ENCODE results near the gene SDK1. TPM values are rescaled to one million over a fixed set of nuclear protein-coding genes. Genes with fewer than 3 reads are reported as not detected.

SDK1 gene
- polyA plus RNA-seq, 2 donors: 0.33 to 0.47 TPM

- Histone ChIP-seq H3K4me3 (ENCODE audit: low read depth in 1 of 2, low read length in 2 of 2) (no peak overlapping the region), H3K27ac (ENCODE audit: low read depth in 2 of 2, low read length in 1 of 2) (no peak overlapping the region), H3K27me3 (ENCODE audit: control insufficient read depth in 1 of 2, insufficient read depth in 2 of 2, low read length in 2 of 2) (no peaks in the 10 kb centered on the region), H3K4me1 (ENCODE audit: control insufficient read depth in 2 of 2, insufficient read depth in 2 of 2, low read length in 1 of 2) (peaks cover 2 to 3% of the 10 kb centered on the region in 2 donors), H3K36me3 (ENCODE audit: control insufficient read depth in 2 of 2, insufficient read depth in 2 of 2, low read length in 1 of 2) (no peaks in the 10 kb centered on the region), H3K9me3 (ENCODE audit: control insufficient read depth in 2 of 2, insufficient read depth in 1 of 2, low read depth in 1 of 2, low read length in 1 of 2) (no peaks in the 10 kb centered on the region)
- 66 to 78% methylated on average over 5 of the region's 5 CpGs for WGBS, 2 donors
Observed at GRCh38 chr7:3283130-3283704, 17.8 kb upstream of the SDK1 start.

- no peak overlapping the region for H3K4me3 ChIP-seq (ENCODE audit: low read depth in 1 of 2, low read length in 2 of 2)
- peaks cover 2 to 3% of the 10 kb centered on the region in 2 donors for H3K4me1 ChIP-seq (ENCODE audit: control insufficient read depth in 2 of 2, insufficient read depth in 2 of 2, low read length in 1 of 2)
- H3K27me3 ChIP-seq (ENCODE audit: control insufficient read depth in 1 of 2, insufficient read depth in 2 of 2, low read length in 2 of 2): no peaks in the 10 kb centered on the region
- H3K36me3 ChIP-seq (ENCODE audit: control insufficient read depth in 2 of 2, insufficient read depth in 2 of 2, low read length in 1 of 2): no peaks in the 10 kb centered on the region
- peaks cover 2 to 3% of the 10 kb centered on the region in 2 donors for H3K9me3 ChIP-seq (ENCODE audit: control insufficient read depth in 2 of 2, insufficient read depth in 1 of 2, low read depth in 1 of 2, low read length in 1 of 2)
- WGBS, 2 donors: 63 to 75% methylated on average over 10 of the region's 10 CpGs
- H3K27ac ChIP-seq (ENCODE audit: low read depth in 2 of 2, low read length in 1 of 2): no peak overlapping the region
Observed at GRCh38 chr7:3285652-3286051, 15.4 kb upstream of the SDK1 start.

- H3K27me3 ChIP-seq (ENCODE audit: control insufficient read depth in 1 of 2, insufficient read depth in 2 of 2, low read length in 2 of 2): no peaks in the 10 kb centered on the region
- H3K27ac ChIP-seq (ENCODE audit: low read depth in 2 of 2, low read length in 1 of 2): no peak overlapping the region
- no peak overlapping the region for H3K4me3 ChIP-seq (ENCODE audit: low read depth in 1 of 2, low read length in 2 of 2)
- H3K36me3 ChIP-seq (ENCODE audit: control insufficient read depth in 2 of 2, insufficient read depth in 2 of 2, low read length in 1 of 2): no peaks in the 10 kb centered on the region
- 87 to 92% methylated on average over 2 of the region's 2 CpGs for WGBS, 2 donors
- H3K4me1 ChIP-seq (ENCODE audit: control insufficient read depth in 2 of 2, insufficient read depth in 2 of 2, low read length in 1 of 2): peaks cover 2 to 3% of the 10 kb centered on the region in 2 donors
- H3K9me3 ChIP-seq (ENCODE audit: control insufficient read depth in 2 of 2, insufficient read depth in 1 of 2, low read depth in 1 of 2, low read length in 1 of 2): peaks cover 2 to 3% of the 10 kb centered on the region in 2 donors
Observed at GRCh38 chr7:3289996-3290395, 11.1 kb upstream of the SDK1 start.

DNA sequence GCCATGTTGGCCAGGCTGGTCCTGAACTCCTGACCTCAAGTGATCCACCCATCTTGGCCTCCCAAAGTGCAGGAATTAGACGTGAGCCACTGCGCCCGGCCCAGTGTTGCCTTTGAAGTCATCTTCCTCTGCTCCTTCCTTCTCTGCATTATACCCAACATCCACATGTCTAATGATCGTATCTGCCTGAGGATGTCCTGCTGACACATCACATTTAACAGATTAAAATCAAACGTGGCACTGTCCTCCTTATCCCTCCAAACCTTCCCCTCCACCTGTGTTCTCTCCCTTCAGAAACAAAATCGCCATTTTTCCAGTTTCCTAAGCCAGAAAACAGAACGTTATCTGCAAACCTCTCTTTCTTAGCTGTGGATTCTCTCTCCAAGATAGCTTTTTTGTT, 8.4 kb upstream of the SDK1 start:
- no peak overlapping the region for H3K4me3 ChIP-seq (ENCODE audit: low read depth in 1 of 2, low read length in 2 of 2)
- no peak overlapping the region for H3K27ac ChIP-seq (ENCODE audit: low read depth in 2 of 2, low read length in 1 of 2)
- 77 to 81% methylated on average over 7 of the region's 7 CpGs for WGBS, 2 donors
- H3K4me1 ChIP-seq (ENCODE audit: control insufficient read depth in 2 of 2, insufficient read depth in 2 of 2, low read length in 1 of 2): no peaks in the 10 kb centered on the region
- no peaks in the 10 kb centered on the region for H3K36me3 ChIP-seq (ENCODE audit: control insufficient read depth in 2 of 2, insufficient read depth in 2 of 2, low read length in 1 of 2)
- no peaks in the 10 kb centered on the region for H3K27me3 ChIP-seq (ENCODE audit: control insufficient read depth in 1 of 2, insufficient read depth in 2 of 2, low read length in 2 of 2)
- H3K9me3 ChIP-seq (ENCODE audit: control insufficient read depth in 2 of 2, insufficient read depth in 1 of 2, low read depth in 1 of 2, low read length in 1 of 2): peaks cover 2 to 3% of the 10 kb centered on the region in 2 donors

DNA sequence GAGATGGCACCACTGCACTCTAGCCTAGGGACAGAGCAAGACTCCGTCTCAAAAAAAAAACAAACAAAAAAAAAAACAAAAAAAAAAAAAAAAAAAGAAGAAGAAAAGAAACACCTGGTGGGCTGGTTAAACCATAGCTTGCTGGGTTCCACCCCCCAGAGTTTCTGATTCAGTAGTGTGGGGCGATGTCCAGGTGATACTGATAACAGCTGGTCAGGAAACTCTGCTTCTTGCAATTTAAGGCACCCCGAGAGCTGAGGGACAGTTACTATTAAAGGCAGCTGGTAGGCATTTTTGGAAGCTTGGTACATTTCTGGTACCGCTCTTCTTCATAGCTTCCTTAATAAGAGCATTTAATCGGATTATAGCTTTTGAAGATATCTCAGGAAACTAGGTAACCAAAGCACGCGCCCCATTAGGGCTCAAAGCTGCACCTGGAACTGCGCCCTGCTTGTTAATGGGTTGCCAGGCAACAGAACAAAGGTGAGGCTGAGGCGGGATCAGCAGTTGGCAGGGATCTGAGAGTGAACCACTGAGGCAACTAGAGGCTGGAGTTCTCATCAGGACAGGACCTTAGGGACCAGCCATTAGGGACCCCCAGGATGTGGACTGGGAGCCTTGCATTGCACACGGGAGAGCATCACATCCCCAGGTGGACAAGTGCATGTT, 6.5 kb upstream of the SDK1 start:
- Histone ChIP-seq H3K4me1 (ENCODE audit: control insufficient read depth in 2 of 2, insufficient read depth in 2 of 2, low read length in 1 of 2) (no peaks in the 10 kb centered on the region), H3K27me3 (ENCODE audit: control insufficient read depth in 1 of 2, insufficient read depth in 2 of 2, low read length in 2 of 2) (no peaks in the 10 kb centered on the region), H3K4me3 (ENCODE audit: low read depth in 1 of 2, low read length in 2 of 2) (peak overlapping the region in 1 of 2 donors; percentile 9), H3K36me3 (ENCODE audit: control insufficient read depth in 2 of 2, insufficient read depth in 2 of 2, low read length in 1 of 2) (no peaks in the 10 kb centered on the region), H3K27ac (ENCODE audit: low read depth in 2 of 2, low read length in 1 of 2) (no peak overlapping the region), H3K9me3 (ENCODE audit: control insufficient read depth in 2 of 2, insufficient read depth in 1 of 2, low read depth in 1 of 2, low read length in 1 of 2) (peaks cover 2 to 3% of the 10 kb centered on the region in 2 donors)
- 45 to 46% methylated on average over 10 of the region's 10 CpGs for WGBS, 2 donors

GRCh38 chr7:3297105-3297819, 3.8 kb upstream of the SDK1 start:
- no peaks in the 10 kb centered on the region for H3K36me3 ChIP-seq (ENCODE audit: control insufficient read depth in 2 of 2, insufficient read depth in 2 of 2, low read length in 1 of 2)
- H3K4me1 ChIP-seq (ENCODE audit: control insufficient read depth in 2 of 2, insufficient read depth in 2 of 2, low read length in 1 of 2): peaks cover 0 to 3% of the 10 kb centered on the region in 2 donors
- no peaks in the 10 kb centered on the region for H3K9me3 ChIP-seq (ENCODE audit: control insufficient read depth in 2 of 2, insufficient read depth in 1 of 2, low read depth in 1 of 2, low read length in 1 of 2)
- WGBS, 2 donors: 61 to 73% methylated on average over 8 of the region's 8 CpGs
- H3K4me3 ChIP-seq (ENCODE audit: low read depth in 1 of 2, low read length in 2 of 2): no peak overlapping the region
- no peaks in the 10 kb centered on the region for H3K27me3 ChIP-seq (ENCODE audit: control insufficient read depth in 1 of 2, insufficient read depth in 2 of 2, low read length in 2 of 2)
- H3K27ac ChIP-seq (ENCODE audit: low read depth in 2 of 2, low read length in 1 of 2): no peak overlapping the region

GRCh38 chr7:3300221-3300650, 816 bp upstream of the SDK1 start:
- Histone ChIP-seq H3K27me3 (ENCODE audit: control insufficient read depth in 1 of 2, insufficient read depth in 2 of 2, low read length in 2 of 2) (no peaks in the 10 kb centered on the region), H3K9me3 (ENCODE audit: control insufficient read depth in 2 of 2, insufficient read depth in 1 of 2, low read depth in 1 of 2, low read length in 1 of 2) (no peaks in the 10 kb centered on the region), H3K36me3 (ENCODE audit: control insufficient read depth in 2 of 2, insufficient read depth in 2 of 2, low read length in 1 of 2) (no peaks in the 10 kb centered on the region), H3K4me1 (ENCODE audit: control insufficient read depth in 2 of 2, insufficient read depth in 2 of 2, low read length in 1 of 2) (peaks cover 0 to 3% of the 10 kb centered on the region in 2 donors), H3K27ac (ENCODE audit: low read depth in 2 of 2, low read length in 1 of 2) (peak overlapping the region in 1 of 2 donors; percentile 33), H3K4me3 (ENCODE audit: low read depth in 1 of 2, low read length in 2 of 2) (peak overlapping the region; percentile 46 to 64)
- WGBS, 2 donors: 2 to 5% methylated on average over 20 of the region's 20 CpGs

DNA sequence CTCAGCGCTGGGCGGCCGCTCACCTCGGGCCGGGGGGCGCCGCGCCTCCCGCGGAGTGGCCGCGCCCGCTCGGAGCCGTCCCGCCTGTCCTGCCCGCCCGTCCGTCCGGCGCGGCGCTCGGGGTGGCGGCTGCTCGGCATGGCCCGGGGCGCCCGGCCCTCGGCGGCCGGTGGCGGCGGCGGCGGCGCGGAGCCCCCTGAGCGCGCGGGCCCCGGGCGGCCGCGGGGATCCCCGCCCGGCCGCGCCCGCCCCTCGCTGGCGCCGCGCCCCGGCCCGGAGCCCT, 338 bp downstream of the SDK1 start:
- WGBS, 2 donors: 0 to 1% methylated on average over 13 to 56 of the region's 56 CpGs
- Histone ChIP-seq H3K36me3 (ENCODE audit: control insufficient read depth in 2 of 2, insufficient read depth in 2 of 2, low read length in 1 of 2) (no peaks in the 10 kb centered on the region), H3K4me3 (ENCODE audit: low read depth in 1 of 2, low read length in 2 of 2) (peak overlapping the region; percentile 57 to 64), H3K27ac (ENCODE audit: low read depth in 2 of 2, low read length in 1 of 2) (no peak overlapping the region), H3K4me1 (ENCODE audit: control insufficient read depth in 2 of 2, insufficient read depth in 2 of 2, low read length in 1 of 2) (peaks cover 0 to 3% of the 10 kb centered on the region in 2 donors), H3K9me3 (ENCODE audit: control insufficient read depth in 2 of 2, insufficient read depth in 1 of 2, low read depth in 1 of 2, low read length in 1 of 2) (no peaks in the 10 kb centered on the region), H3K27me3 (ENCODE audit: control insufficient read depth in 1 of 2, insufficient read depth in 2 of 2, low read length in 2 of 2) (no peaks in the 10 kb centered on the region)

- no peaks in the 10 kb centered on the region for H3K36me3 ChIP-seq (ENCODE audit: control insufficient read depth in 2 of 2, insufficient read depth in 2 of 2, low read length in 1 of 2)
- WGBS, 2 donors: 1 to 2% methylated on average over 34 to 45 of the region's 45 CpGs
- peak overlapping the region in 1 of 2 donors; percentile 45 for H3K27ac ChIP-seq (ENCODE audit: low read depth in 2 of 2, low read length in 1 of 2)
- no peaks in the 10 kb centered on the region for H3K9me3 ChIP-seq (ENCODE audit: control insufficient read depth in 2 of 2, insufficient read depth in 1 of 2, low read depth in 1 of 2, low read length in 1 of 2)
- peaks cover 0 to 3% of the 10 kb centered on the region in 2 donors for H3K4me1 ChIP-seq (ENCODE audit: control insufficient read depth in 2 of 2, insufficient read depth in 2 of 2, low read length in 1 of 2)
- peak overlapping the region; percentile 41 to 64 for H3K4me3 ChIP-seq (ENCODE audit: low read depth in 1 of 2, low read length in 2 of 2)
- no peaks in the 10 kb centered on the region for H3K27me3 ChIP-seq (ENCODE audit: control insufficient read depth in 1 of 2, insufficient read depth in 2 of 2, low read length in 2 of 2)
Observed at GRCh38 chr7:3301831-3302618, 973 bp downstream of the SDK1 start.

All from esophagus (tissue), 2 donors.